GM19463 (cell line): ENCODE results near the gene RNASE13.
"Not testable (repeated sequence)": the region's sequence is repeated elsewhere in the genome, so short reads cannot be mapped to it uniquely, and the experiment has no call there.

Source experiments
- ATAC-seq: cut with Tn5 transposase; IDR thresholded peaks from one replicate; pipeline ENCODE4 v1.9.1; 2021; ENCODE audit warnings: mild to moderate bottlenecking, moderate library complexity; ENCODE audit not compliant: unreplicated experiment

RNASE13 gene

GRCh38 chr14:20996521-20996920, 38.1 kb downstream of the RNASE13 start:
- no peak for ATAC-seq

GRCh38 chr14:20989787-20990600, 44.6 kb downstream of the RNASE13 start, which contains the start of gene METTL17:
METTL17 (plus strand) TSS chr14:20989980; CDS start chr14:20990003, 23 bp downstream.
- ATAC-seq: peak; percentile 96

DNA sequence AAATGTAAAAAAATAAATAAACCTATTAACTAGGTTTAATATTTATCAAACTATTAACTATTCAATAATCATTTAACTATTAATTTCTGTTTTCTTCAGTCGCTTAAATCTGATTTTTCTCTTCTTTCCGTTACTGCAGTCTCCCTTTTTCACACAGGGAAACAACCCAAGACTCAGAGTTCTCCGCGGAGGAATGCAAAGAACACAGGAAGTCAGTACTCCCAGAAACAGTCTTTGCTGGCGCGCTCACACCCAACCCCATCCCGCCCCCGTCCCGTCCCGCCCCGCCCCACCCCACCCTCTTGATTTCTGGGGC, 45.2 kb downstream of the RNASE13 start:
- no peak for ATAC-seq

GRCh38 chr14:20988717-20989470, 45.7 kb downstream of the RNASE13 start:
- no peak for ATAC-seq

DNA sequence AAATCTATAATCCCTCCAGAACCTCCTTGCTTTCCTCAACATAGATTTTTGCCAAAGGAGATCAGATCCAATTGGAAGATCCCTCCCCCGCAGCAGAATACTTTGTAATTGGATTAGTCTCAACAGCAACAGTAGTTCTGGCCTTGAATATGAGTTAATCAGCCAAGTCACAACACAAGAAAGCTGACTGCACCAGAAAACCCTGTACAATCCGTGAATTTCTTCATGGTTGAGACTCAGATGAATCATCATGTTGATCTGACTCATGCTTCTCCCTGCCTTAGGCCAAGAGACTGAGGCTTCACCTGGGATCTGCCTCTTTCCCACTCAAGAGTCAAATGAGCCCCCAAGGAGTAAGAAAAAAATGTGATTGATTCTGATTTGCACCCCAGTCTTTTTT, 47.8 kb downstream of the RNASE13 start:
- ATAC-seq: no peak

- ATAC-seq: not testable (repeated sequence)
These were observed 49.0 kb downstream of the RNASE13 start for GRCh38 chr14:20985650-20986049.
